ENCODE data around the gene XK.

Gene XK

DNA sequence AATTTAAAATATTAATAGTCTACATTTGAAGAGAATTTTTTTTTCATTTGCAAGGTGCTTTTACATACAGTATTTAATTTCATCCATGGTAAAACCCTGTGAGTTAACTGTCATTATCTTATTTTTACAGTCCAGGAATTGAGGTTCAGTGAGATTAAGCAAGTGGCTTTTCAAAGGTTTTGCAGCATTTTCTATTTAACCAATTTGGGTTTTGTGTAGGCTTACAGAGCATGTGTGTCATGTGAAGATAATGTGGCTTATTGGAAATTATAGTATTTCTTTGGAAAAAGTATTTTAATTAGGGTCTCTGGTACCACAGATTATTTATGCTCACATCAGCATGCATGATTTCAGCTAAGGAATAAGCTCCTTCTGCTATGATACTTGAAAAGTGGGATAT is 4.5 kb downstream of the XK start:
- TF ChIP-seq, protein P1, sequence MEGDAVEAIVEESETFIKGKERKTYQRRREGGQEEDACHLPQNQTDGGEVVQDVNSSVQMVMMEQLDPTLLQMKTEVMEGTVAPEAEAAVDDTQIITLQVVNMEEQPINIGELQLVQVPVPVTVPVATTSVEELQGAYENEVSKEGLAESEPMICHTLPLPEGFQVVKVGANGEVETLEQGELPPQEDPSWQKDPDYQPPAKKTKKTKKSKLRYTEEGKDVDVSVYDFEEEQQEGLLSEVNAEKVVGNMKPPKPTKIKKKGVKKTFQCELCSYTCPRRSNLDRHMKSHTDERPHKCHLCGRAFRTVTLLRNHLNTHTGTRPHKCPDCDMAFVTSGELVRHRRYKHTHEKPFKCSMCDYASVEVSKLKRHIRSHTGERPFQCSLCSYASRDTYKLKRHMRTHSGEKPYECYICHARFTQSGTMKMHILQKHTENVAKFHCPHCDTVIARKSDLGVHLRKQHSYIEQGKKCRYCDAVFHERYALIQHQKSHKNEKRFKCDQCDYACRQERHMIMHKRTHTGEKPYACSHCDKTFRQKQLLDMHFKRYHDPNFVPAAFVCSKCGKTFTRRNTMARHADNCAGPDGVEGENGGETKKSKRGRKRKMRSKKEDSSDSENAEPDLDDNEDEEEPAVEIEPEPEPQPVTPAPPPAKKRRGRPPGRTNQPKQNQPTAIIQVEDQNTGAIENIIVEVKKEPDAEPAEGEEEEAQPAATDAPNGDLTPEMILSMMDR (IDR thresholded peaks at IDR 0.05; ENCODE audit: insufficient read depth, low read depth, low read length, missing control alignments) = no peak
- no peak overlapping the region for H3K4me3 ChIP-seq (ENCODE audit: low read depth, low read length)
- DNase-seq (ENCODE audit: low read depth) = no peak

DNA sequence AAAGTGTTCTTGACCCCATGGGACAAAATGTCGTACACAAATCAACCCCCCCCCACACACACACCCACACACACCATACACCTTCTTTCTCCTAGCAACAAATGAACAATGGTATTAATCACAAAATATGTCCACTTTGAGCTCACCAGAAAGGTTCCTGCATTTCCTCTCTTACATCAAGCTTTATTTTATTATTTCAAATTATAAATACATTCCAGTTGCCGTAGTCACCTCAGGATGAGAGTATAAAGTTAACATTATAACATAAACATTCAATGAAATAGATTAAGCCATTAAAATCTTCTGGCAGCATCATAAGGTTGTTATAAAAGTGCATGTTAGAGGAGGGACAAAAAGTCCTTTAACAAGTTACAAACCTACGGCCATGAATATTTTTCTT is 7.3 kb downstream of the XK start:
- DNase-seq (ENCODE audit: low read depth) = no peak
- TF ChIP-seq, protein P1 (IDR thresholded peaks at IDR 0.05; ENCODE audit: insufficient read depth, low read depth, low read length, missing control alignments) = no peak
- no peak overlapping the region for H3K4me3 ChIP-seq (ENCODE audit: low read depth, low read length)

DNA sequence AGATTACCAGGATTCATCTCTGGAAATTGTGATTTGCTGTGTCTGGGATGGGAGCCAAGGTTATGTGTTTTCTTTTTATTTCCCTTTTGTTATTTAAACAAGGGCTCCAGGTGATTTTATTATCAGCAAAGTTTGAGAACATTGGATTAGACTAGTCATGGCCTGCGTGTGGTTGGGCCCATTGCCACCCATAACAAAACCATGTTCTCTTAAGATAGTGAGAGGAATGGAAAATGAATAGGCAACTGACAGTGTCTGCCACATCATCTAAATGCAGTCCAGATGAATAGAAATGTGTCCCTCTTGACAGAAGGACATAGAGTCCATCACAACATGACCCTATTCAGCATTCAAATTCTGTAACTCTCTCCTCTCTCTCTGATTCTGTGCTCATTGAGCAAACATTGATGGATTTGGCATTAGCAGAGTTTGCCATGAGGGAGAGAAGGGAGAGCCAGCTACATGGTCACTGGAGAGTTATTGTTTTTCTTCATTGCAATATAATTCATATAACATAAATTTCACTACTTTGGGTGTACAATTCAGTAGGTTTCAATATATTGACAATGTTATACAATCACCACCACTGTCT is 11.7 kb downstream of the XK start:
- TF ChIP-seq, protein P1 (IDR thresholded peaks at IDR 0.05; ENCODE audit: insufficient read depth, low read depth, low read length, missing control alignments) = no peak
- no peak overlapping the region for H3K4me3 ChIP-seq (ENCODE audit: low read depth, low read length)
- no peak for DNase-seq (ENCODE audit: low read depth)

DNA sequence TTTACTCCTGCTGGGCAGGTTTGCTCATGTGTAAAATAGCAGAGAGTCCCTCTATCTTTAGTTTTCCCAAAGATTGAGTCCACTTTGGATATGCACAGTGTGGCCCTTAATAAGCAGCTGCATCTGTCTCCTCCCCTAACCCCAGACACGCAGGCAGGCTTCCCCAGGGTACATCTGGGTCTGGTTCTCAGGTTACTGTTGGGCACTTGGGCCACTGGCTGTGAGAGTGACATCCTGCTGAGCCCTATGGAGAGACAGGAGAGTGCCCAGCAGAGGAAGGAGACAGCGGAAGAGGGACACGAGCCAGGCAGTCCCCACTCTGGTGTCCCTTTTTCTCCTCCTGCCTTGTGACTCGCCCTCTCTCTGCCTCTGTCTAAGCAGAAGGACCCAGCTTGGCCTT is 16.0 kb downstream of the XK start:
- no peak overlapping the region for H3K4me3 ChIP-seq (ENCODE audit: low read depth, low read length)
- TF ChIP-seq, protein P1 (IDR thresholded peaks at IDR 0.05; ENCODE audit: insufficient read depth, low read depth, low read length, missing control alignments) = no peak
- DNase-seq (ENCODE audit: low read depth) = no peak

DNA sequence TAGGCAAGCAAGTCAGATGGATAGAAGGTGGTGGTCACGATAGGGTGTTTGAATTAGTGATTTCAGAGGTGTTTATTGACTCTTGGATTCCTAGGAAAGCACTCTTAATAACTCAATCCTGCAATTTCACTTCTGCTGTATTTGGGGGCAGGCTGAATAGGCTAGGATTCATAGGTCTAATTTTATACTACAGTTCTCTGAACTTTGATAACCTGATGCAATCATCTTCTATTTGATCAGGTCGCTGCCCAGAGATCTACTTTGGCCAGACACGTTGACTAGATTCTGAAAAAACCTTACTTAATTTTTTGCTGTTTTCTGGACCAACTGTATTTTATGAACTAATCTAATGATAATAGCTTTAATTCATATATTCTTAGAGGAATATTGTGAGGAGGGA is 26.4 kb downstream of the XK start:
- no peak overlapping the region for H3K4me3 ChIP-seq (ENCODE audit: low read depth, low read length)
- DNase-seq (ENCODE audit: low read depth) = no peak
- TF ChIP-seq, protein P1 (IDR thresholded peaks at IDR 0.05; ENCODE audit: insufficient read depth, low read depth, low read length, missing control alignments) = no peak

DNA sequence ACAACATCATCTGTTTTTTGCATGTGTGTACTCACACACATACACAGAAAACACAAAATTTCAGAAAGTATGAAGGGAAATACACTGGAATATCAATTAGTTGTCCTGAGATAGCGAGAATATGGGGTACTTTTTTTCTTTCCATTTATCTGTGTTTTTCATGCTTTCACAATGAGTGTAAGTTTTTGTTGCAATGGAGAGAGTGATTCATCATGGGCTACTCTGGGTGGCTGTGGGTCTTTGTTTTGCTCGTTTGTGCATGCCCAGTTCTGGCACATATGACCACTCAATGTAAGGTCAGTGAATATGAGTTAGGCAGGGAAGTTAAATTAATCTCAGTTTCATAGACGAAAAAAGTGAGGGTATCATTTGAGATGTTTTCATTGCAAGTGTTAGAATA is 26.9 kb downstream of the XK start:
- no peak for DNase-seq (ENCODE audit: low read depth)
- H3K4me3 ChIP-seq (ENCODE audit: low read depth, low read length) = no peak overlapping the region
- TF ChIP-seq, protein P1 (IDR thresholded peaks at IDR 0.05; ENCODE audit: insufficient read depth, low read depth, low read length, missing control alignments) = no peak

DNA sequence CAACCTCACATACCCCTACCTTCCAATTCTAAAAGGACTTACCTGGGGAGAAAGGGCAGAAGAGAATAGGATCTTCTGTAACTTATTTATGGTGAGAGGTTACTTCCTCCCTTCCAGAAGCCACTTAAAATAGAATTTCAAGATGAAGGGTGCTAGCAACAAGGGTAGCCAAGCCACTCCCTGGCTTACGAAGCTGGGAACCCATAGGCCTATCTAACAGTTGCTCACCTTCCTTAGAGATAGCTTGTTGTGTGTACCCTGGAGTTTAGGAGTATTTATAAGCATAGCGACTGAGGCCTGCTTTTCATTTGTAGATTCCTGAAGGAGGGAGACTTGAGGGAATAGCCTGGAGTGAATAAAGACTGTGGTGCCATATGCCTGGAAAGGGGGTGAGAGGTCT is 28.9 kb downstream of the XK start:
- H3K4me3 ChIP-seq (ENCODE audit: low read depth, low read length) = no peak overlapping the region
- TF ChIP-seq, protein P1 (IDR thresholded peaks at IDR 0.05; ENCODE audit: insufficient read depth, low read depth, low read length, missing control alignments) = no peak
- no peak for DNase-seq (ENCODE audit: low read depth)
